ENCODE data around the gene RAB1A.

The RAB1A gene

GRCh38 chr2:65061146-65061909 lies 68.6 kb downstream of the RAB1A start:
- DNase-seq (ENCODE audit: low read depth) = no peak

- no peak for DNase-seq (ENCODE audit: low read depth)
These were observed 70.8 kb downstream of the RAB1A start for GRCh38 chr2:65059071-65059470.

GRCh38 chr2:65057391-65058052 lies 72.4 kb downstream of the RAB1A start:
- DNase-seq (ENCODE audit: low read depth) = no peak

- DNase-seq (ENCODE audit: low read depth) = no peak
These were observed 72.9 kb downstream of the RAB1A start for GRCh38 chr2:65057054-65057375.

- DNase-seq (ENCODE audit: low read depth) = peak; percentile 93
These were observed 73.5 kb downstream of the RAB1A start, which contains the start of gene CEP68 for GRCh38 chr2:65056215-65057053. CEP68 (plus strand) TSS chr2:65056416; CDS start chr2:65069445, 13,029 bp downstream.

GRCh38 chr2:65055422-65056214 lies 74.3 kb downstream of the RAB1A start:
- DNase-seq (ENCODE audit: low read depth) = no peak

- no peak for DNase-seq (ENCODE audit: low read depth)
These were observed 75.0 kb downstream of the RAB1A start for GRCh38 chr2:65054749-65055421.

- no peak for DNase-seq (ENCODE audit: low read depth)
These were observed 76.7 kb downstream of the RAB1A start for GRCh38 chr2:65053199-65053598.

- DNase-seq (ENCODE audit: low read depth) = no peak
These were observed 79.0 kb downstream of the RAB1A start for GRCh38 chr2:65050931-65051330.

- DNase-seq (ENCODE audit: low read depth) = no peak
These were observed 80.8 kb downstream of the RAB1A start for GRCh38 chr2:65049010-65049639.

GRCh38 chr2:65046633-65047407 lies 83.1 kb downstream of the RAB1A start:
- DNase-seq (ENCODE audit: low read depth) = no peak

- DNase-seq (ENCODE audit: low read depth) = no peak
These were observed 84.3 kb downstream of the RAB1A start for GRCh38 chr2:65045651-65046050.

- DNase-seq (ENCODE audit: low read depth) = no peak
These were observed 85.7 kb downstream of the RAB1A start for GRCh38 chr2:65044097-65044735.

GRCh38 chr2:65043001-65043400 lies 86.9 kb downstream of the RAB1A start:
- DNase-seq (ENCODE audit: low read depth) = no peak

- DNase-seq (ENCODE audit: low read depth) = peak; percentile 65
These were observed 89.3 kb downstream of the RAB1A start for GRCh38 chr2:65040400-65041261.

GRCh38 chr2:65039640-65040039 lies 90.3 kb downstream of the RAB1A start:
- no peak for DNase-seq (ENCODE audit: low read depth)

GRCh38 chr2:65037178-65037577 lies 92.7 kb downstream of the RAB1A start:
- no peak for DNase-seq (ENCODE audit: low read depth)

Data from activated T-cell treated with anti-CD3 and anti-CD28 coated beads for 48 hours (primary cell).